Activated CD8-positive, alpha-beta T cell treated with anti-CD3 and anti-CD28 coated beads, Interleukin-2, amount 10 ng/mL, durations not matched to agents 7 days and 5 days (primary cell): Measurements from ENCODE around the gene CKAP5. TPM values are rescaled to one million over a fixed set of nuclear protein-coding genes. Genes with fewer than 3 reads are reported as not detected.

ENCODE experiments used
- ATAC-seq: fragments of 150-1000 bp; cut with Tn5 transposase; one replicate; pipeline ENCODE4 v1.10.0; 2021; ENCODE audit warnings: moderate library complexity
- CTCF ChIA-PET: fragments of 350-600 bp; sonication (Branson Sonifier 250); formaldehyde crosslinking; loops from one replicate; lab custom pipeline; 2021; ENCODE audit warnings: antibody characterized with exemption; lab: Charles Lee
- POLR2A ChIA-PET: fragments of 350-600 bp; sonication (Branson Sonifier 250); formaldehyde crosslinking; loops from one replicate; lab custom pipeline; 2021; ENCODE audit warnings: antibody characterized with exemption; lab: Charles Lee
- DNase-seq: peaks from one replicate; pipeline ENCODE4 v3.0.0-alpha.2; 2020
- H3K27ac Mint-ChIP-seq: one replicate; pipeline ENCODE4 v1.8.0; 2021; ENCODE audit warnings: mild to moderate bottlenecking, mixed read lengths
- H3K27me3 Mint-ChIP-seq: one replicate; pipeline ENCODE4 v1.8.0; 2021; ENCODE audit warnings: low read depth, mixed read lengths
- H3K36me3 Mint-ChIP-seq: one replicate; pipeline ENCODE4 v1.8.0; 2021; ENCODE audit warnings: low read depth, mixed read lengths
- H3K4me1 Mint-ChIP-seq: one replicate; pipeline ENCODE4 v1.8.0; 2021; ENCODE audit warnings: low read depth, mixed read lengths
- H3K4me3 Mint-ChIP-seq: one replicate; pipeline ENCODE4 v1.8.0; 2021; ENCODE audit warnings: mild to moderate bottlenecking, mixed read lengths
- H3K9me3 Mint-ChIP-seq: one replicate; pipeline ENCODE4 v1.8.0; 2022; ENCODE audit warnings: mixed read lengths; ENCODE audit not compliant: insufficient read depth
- microRNA-seq: library from miRNA; unstranded; fragments of <30 nt; microRNA quantifications from one replicate; pipeline ENCODE4 v1.2.0, GENCODE V29; 2022
- total RNA-seq, 2 experiments: library from RNA; stranded (reverse); gene quantifications; one replicate each; pipeline ENCODE4 v1.2.3, GENCODE V29; 2021

The CKAP5 gene
- total RNA-seq, 2 experiments from 2014 or later = 174 to 176 TPM

DNA sequence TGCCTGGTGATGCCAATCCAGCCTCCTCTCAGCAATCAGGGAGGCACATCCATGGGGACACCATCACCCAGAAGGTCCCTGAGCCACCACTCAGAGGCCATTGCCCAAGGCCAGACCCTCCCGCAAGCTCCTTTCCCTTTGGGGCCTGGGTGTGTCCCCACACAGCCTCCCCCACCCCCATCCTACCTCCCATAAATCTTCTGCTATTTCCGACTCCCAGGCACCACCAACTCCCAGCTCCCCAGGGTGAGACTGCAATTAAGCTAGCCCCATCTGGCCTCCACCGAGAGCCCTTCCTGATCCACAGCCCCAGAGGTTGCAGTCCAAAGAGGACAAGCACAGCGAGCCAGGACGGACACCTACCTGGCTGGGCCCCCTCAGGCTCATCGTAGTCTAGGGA, 152.0 kb downstream of the CKAP5 start:
- Mint-ChIP-seq H3K27me3 (no peaks in the 10 kb centered on the region), H3K36me3 (peaks cover 34% of the 10 kb centered on the region), H3K27ac (no peak overlapping the region), H3K4me1 (peaks cover 31% of the 10 kb centered on the region), H3K4me3 (no peak overlapping the region), H3K9me3 (no peaks in the 10 kb centered on the region)
- ATAC-seq (no peak), DNase-seq (no peak)
- ChIA-PET POLR2A (interaction anchor here (1.5 kb wide), 1 partner anchor 20 kb away, joined by 4 read pairs; no protein-coding TSS in a partner anchor), CTCF (interaction anchor here (0.6 kb wide), 1 partner anchor 89 kb away, joined by 3 read pairs; no protein-coding TSS in a partner anchor)

DNA sequence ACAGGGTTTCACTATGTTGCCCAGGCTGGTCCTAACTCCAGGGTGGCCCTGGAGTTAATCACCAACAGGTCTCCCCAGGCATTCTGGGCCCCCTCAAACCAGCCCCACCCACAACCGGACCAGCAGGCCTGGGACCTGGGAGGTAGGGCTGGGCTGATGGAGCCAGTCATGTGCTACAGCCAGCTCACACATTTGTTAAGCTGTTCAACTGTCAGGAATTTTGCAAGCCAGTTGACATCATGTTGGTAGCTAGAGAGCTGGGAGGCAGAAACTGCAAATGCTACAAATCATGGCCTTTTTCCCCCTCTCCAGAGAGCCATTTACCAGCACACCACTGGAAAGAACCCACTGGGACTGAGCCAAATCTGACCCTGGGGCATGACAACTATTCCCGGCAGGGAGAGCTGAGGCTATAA, 152.5 kb downstream of the CKAP5 start:
- Mint-ChIP-seq H3K4me1 (peaks cover 27% of the 10 kb centered on the region), H3K9me3 (no peaks in the 10 kb centered on the region), H3K27ac (no peak overlapping the region), H3K4me3 (no peak overlapping the region), H3K27me3 (no peaks in the 10 kb centered on the region), H3K36me3 (peaks cover 31% of the 10 kb centered on the region)
- ATAC-seq = no peak
- DNase-seq = no peak
- ChIA-PET POLR2A (interaction anchor here (1.5 kb wide), 1 partner anchor 19 kb away, joined by 4 read pairs; no protein-coding TSS in a partner anchor), CTCF (no interaction called here)

Small RNA genes within 50 kb of the gene (microRNA-seq; reads per million reads assigned to microRNA genes)
- 18.4 reads per million, percentile 33 among the genes with 10 or more reads in this experiment for gene MIR5582

Other genes with a start within 250 kb of the CKAP5 start
- 1 to 10 TPM; 5.0 to 6.7 TPM for gene HARBI1, start 229.1 kb downstream of the CKAP5 start, total RNA-seq
- gene ATG13, start 228.7 kb downstream of the CKAP5 start, total RNA-seq = 10 to 100 TPM; 57.8 to 58.4 TPM
- gene ARHGAP1, start 145.7 kb downstream of the CKAP5 start, total RNA-seq = 10 to 100 TPM; 69.1 to 71.3 TPM
- gene ZNF408, start 145.2 kb downstream of the CKAP5 start, total RNA-seq = 10 to 100 TPM; 15.8 to 16.1 TPM
- under 1 TPM in 1 of 2 experiments, not detected in 1; 0.16 TPM for gene F2, start 127.1 kb downstream of the CKAP5 start, total RNA-seq
- gene LRP4, start 72.3 kb upstream of the CKAP5 start, total RNA-seq = not detected
- gene CSTPP1, start 90.5 kb upstream of the CKAP5 start, total RNA-seq = 10 to 100 TPM; 15.6 to 15.8 TPM